GM04504 (cell line): ENCODE data around the gene CCNH.

Experiments
- DNase-seq: peaks from one replicate; pipeline ENCODE4 v3.0.0-alpha.2; 2012; ENCODE audit warnings: low read depth

Gene CCNH

GRCh38 chr5:87360132-87360531 is 52.6 kb downstream of the CCNH start:
- no peak for DNase-seq

GRCh38 chr5:87359106-87359505 is 53.6 kb downstream of the CCNH start:
- DNase-seq = no peak

GRCh38 chr5:87354496-87354895 is 58.2 kb downstream of the CCNH start:
- no peak for DNase-seq

- DNase-seq = no peak
Observed at GRCh38 chr5:87347841-87348240, 64.9 kb downstream of the CCNH start.

- no peak for DNase-seq
Observed at GRCh38 chr5:87347272-87347671, 65.5 kb downstream of the CCNH start.
